GM12878 (cell line): ENCODE measurements around the gene ANO7.

ENCODE experiments used
- BHLHE40 ChIP-seq, 2 experiments: fragments of 450-650 bp in 1 of 2; IDR thresholded peaks; 2 replicates each; pipeline ENCODE4 v1.6.1; 2011 to 2017; ENCODE audit warnings: low read depth in 2 of 2, borderline replicate concordance in 1 of 2, improper control_type of control experiment in 1 of 2, low read length in 1 of 2, mild to moderate bottlenecking in 1 of 2
- CEBPB ChIP-seq, 2 experiments: fragments of 150-350 bp in 1 of 2; IDR thresholded peaks; 2 replicates each; pipeline ENCODE4 v1.6.1; 2012 to 2014; ENCODE audit warnings: low read depth in 2 of 2, low read length in 2 of 2, borderline replicate concordance in 1 of 2, inconsistent platforms in 1 of 2
- POLR2A ChIP-seq: IDR thresholded peaks from 2 replicates; pipeline ENCODE4 v1.6.1; 2011; ENCODE audit warnings: low read depth, mild to moderate bottlenecking, low read length
- STAT1 ChIP-seq: fragments of 450-650 bp; conservative IDR thresholded peaks from 2 replicates; pipeline ENCODE4 v1.6.1; 2014; ENCODE audit warnings: antibody characterized with exemption, mild to moderate bottlenecking
- ZNF217 ChIP-seq: fragments of 450-650 bp; IDR thresholded peaks from 2 replicates; pipeline ENCODE4 v1.6.1; 2017; ENCODE audit warnings: antibody characterized with exemption, mild to moderate bottlenecking
- TF ChIP-seq, protein P1 (sequence below): IDR thresholded peaks from 2 replicates; pipeline ENCODE4 v1.6.1; 2012; ENCODE audit warnings: low read depth, low read length, improper control_type of control experiment
- TF ChIP-seq, protein P2 (sequence below), 3 experiments: IDR thresholded peaks in 2 of 3; conservative IDR thresholded peaks in 1 of 3; 2 replicates each; pipeline ENCODE4 v1.5.1; 2011; ENCODE audit warnings: low read depth in 3 of 3, low read length in 3 of 3, mild to moderate bottlenecking in 3 of 3, control low read depth in 2 of 3, moderate library complexity in 2 of 3, inconsistent platforms in 1 of 3, mixed read lengths in 1 of 3; ENCODE audit not compliant: control insufficient read depth in 2 of 3, insufficient read depth in 1 of 3; ENCODE audit errors: extremely low read depth in 1 of 3

DNA sequence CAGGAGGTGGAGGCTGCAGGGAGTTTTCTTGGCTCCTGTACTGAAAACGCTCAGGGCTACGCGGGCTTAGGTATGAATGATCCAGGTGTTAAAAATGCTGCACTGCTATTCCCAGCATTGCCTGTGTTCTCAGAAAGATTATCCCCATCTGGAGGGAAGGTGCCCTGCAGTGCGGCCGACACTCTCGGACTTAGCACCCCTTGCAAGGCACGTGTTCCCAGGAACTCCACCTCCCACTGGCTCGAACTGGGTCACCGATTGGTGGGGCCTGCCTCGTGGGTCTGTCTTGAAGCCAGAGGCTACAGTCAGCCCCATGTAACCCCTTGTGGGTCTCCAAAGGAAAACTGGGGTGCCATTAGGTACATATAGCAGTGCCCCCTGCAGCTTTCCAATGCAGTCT lies 25.7 kb downstream of the ANO7 start:
- TF ChIP-seq, protein P1, sequence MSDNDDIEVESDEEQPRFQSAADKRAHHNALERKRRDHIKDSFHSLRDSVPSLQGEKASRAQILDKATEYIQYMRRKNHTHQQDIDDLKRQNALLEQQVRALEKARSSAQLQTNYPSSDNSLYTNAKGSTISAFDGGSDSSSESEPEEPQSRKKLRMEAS = no peak
- TF ChIP-seq STAT1 (no peak), ZNF217 (no peak), POLR2A (no peak), CEBPB (IDR thresholded peaks at IDR 0.05; ENCODE audit: borderline replicate concordance in 1 of 2, low read depth in 2 of 2, low read length in 2 of 2) (no peak), BHLHE40 (IDR thresholded peaks at IDR 0.05; ENCODE audit: borderline replicate concordance in 1 of 2, low read depth in 2 of 2, low read length in 1 of 2) (no peak)
- TF ChIP-seq, protein P2, sequence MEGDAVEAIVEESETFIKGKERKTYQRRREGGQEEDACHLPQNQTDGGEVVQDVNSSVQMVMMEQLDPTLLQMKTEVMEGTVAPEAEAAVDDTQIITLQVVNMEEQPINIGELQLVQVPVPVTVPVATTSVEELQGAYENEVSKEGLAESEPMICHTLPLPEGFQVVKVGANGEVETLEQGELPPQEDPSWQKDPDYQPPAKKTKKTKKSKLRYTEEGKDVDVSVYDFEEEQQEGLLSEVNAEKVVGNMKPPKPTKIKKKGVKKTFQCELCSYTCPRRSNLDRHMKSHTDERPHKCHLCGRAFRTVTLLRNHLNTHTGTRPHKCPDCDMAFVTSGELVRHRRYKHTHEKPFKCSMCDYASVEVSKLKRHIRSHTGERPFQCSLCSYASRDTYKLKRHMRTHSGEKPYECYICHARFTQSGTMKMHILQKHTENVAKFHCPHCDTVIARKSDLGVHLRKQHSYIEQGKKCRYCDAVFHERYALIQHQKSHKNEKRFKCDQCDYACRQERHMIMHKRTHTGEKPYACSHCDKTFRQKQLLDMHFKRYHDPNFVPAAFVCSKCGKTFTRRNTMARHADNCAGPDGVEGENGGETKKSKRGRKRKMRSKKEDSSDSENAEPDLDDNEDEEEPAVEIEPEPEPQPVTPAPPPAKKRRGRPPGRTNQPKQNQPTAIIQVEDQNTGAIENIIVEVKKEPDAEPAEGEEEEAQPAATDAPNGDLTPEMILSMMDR (IDR thresholded peaks at IDR 0.05 in 2 of 3, conservative IDR thresholded peaks at IDR 0.05 in 1 of 3; ENCODE audit: control insufficient read depth in 2 of 3, extremely low read depth in 1 of 3, insufficient read depth in 1 of 3, low read depth in 3 of 3, low read length in 3 of 3) = no peak
